H9 (cell line): Measurements from ENCODE around the gene MEP1A. TPM values are rescaled to one million over a fixed set of nuclear protein-coding genes. Genes with fewer than 3 reads are reported as not detected.

Experiments used
- DNase-seq: peaks from one replicate; pipeline ENCODE4 v3.0.0-alpha.2; 2017
- H2AFZ ChIP-seq: one replicate; pipeline ENCODE4 v1.6.1; 2013; ENCODE audit warnings: mild to moderate bottlenecking, low read length, control low read depth, moderate library complexity
- H2AK5ac ChIP-seq: 2 replicates; pipeline ENCODE4 v1.6.1; 2013; ENCODE audit warnings: low read length, control low read depth, mixed read lengths; ENCODE audit not compliant: insufficient read length
- H2BK120ac ChIP-seq: one replicate; pipeline ENCODE4 v1.6.1; 2013; ENCODE audit warnings: low read depth, mild to moderate bottlenecking, low read length, control low read depth, inconsistent platforms; ENCODE audit not compliant: poor library complexity, severe bottlenecking
- H2BK12ac ChIP-seq: 2 replicates; pipeline ENCODE4 v1.6.1; 2013; ENCODE audit warnings: low read length, control low read depth, mixed read lengths, low read depth; ENCODE audit not compliant: insufficient read length
- H2BK15ac ChIP-seq: 2 replicates; pipeline ENCODE4 v1.6.1; 2013; ENCODE audit warnings: low read depth, low read length, control low read depth
- H2BK20ac ChIP-seq: one replicate; pipeline ENCODE4 v1.6.1; 2013; ENCODE audit warnings: low read depth, mild to moderate bottlenecking, low read length, control low read depth, inconsistent platforms; ENCODE audit not compliant: poor library complexity, severe bottlenecking
- H2BK5ac ChIP-seq: 2 replicates; pipeline ENCODE4 v1.6.1; 2013; ENCODE audit warnings: low read length, control low read depth, mixed read lengths; ENCODE audit not compliant: insufficient read length
- H3K14ac ChIP-seq: 2 replicates; pipeline ENCODE4 v1.6.1; 2013; ENCODE audit warnings: low read length, control low read depth; ENCODE audit not compliant: insufficient read depth
- H3K18ac ChIP-seq: 2 replicates; pipeline ENCODE4 v1.6.1; 2013; ENCODE audit warnings: low read depth, mild to moderate bottlenecking, mixed read lengths, low read length, control low read depth; ENCODE audit not compliant: insufficient read length
- H3K23ac ChIP-seq: 2 replicates; pipeline ENCODE4 v1.6.1; 2013; ENCODE audit warnings: low read length, control low read depth, mixed read lengths, low read depth; ENCODE audit not compliant: insufficient read length
- H3K23me2 ChIP-seq: 2 replicates; pipeline ENCODE4 v1.6.1; 2013; ENCODE audit warnings: low read depth, mild to moderate bottlenecking, mixed read lengths, low read length, control low read depth; ENCODE audit not compliant: insufficient read length, poor library complexity, severe bottlenecking
- H3K27ac ChIP-seq: 2 replicates; pipeline ENCODE4 v1.5.1; 2013; ENCODE audit warnings: low read length, control low read depth, mixed read lengths, low read depth; ENCODE audit not compliant: insufficient read length
- H3K27me3 ChIP-seq: 2 replicates; pipeline ENCODE4 v1.6.1; 2013; ENCODE audit warnings: low read length, control low read depth, inconsistent platforms; ENCODE audit not compliant: insufficient read depth
- H3K4ac ChIP-seq: 2 replicates; pipeline ENCODE4 v1.6.1; 2013; ENCODE audit warnings: low read depth, mild to moderate bottlenecking, control low read depth, inconsistent platforms, low read length, moderate library complexity
- H3K4me1 ChIP-seq: 2 replicates; pipeline ENCODE4 v1.6.1; 2013; ENCODE audit warnings: low read length, control low read depth, inconsistent platforms; ENCODE audit not compliant: insufficient read depth
- H3K4me2 ChIP-seq: 2 replicates; pipeline ENCODE4 v1.6.1; 2013; ENCODE audit warnings: low read length, control low read depth, mixed read lengths; ENCODE audit not compliant: insufficient read length, insufficient read depth
- H3K56ac ChIP-seq: 2 replicates; pipeline ENCODE4 v1.6.1; 2013; ENCODE audit warnings: low read depth, mild to moderate bottlenecking, mixed read lengths, low read length, control low read depth; ENCODE audit not compliant: insufficient read length
- H3K79me1 ChIP-seq: 2 replicates; pipeline ENCODE4 v1.6.1; 2013; ENCODE audit warnings: low read depth, mild to moderate bottlenecking, moderate library complexity, low read length, control low read depth, inconsistent platforms; ENCODE audit not compliant: insufficient read depth, poor library complexity, severe bottlenecking
- H3K79me2 ChIP-seq: 2 replicates; pipeline ENCODE4 v1.6.1; 2013; ENCODE audit warnings: low read length, control low read depth, inconsistent platforms; ENCODE audit not compliant: insufficient read depth
- H3K9ac ChIP-seq: 2 replicates; pipeline ENCODE4 v1.6.1; 2013; ENCODE audit warnings: low read length, control low read depth, mixed read lengths; ENCODE audit not compliant: insufficient read length; ENCODE audit errors: extremely low read depth
- H3K9me3 ChIP-seq: one replicate; pipeline ENCODE4 v1.6.1; 2013; ENCODE audit warnings: low read depth, low read length, inconsistent platforms; ENCODE audit not compliant: control insufficient read depth
- H3T11ph ChIP-seq: one replicate; pipeline ENCODE4 v1.6.1; 2013; ENCODE audit warnings: mild to moderate bottlenecking, low read length, control low read depth, inconsistent platforms
- H4K20me1 ChIP-seq: one replicate; pipeline ENCODE4 v1.6.1; 2013; ENCODE audit not compliant: control insufficient read depth, insufficient read length, insufficient read depth
- H4K5ac ChIP-seq: 2 replicates; pipeline ENCODE4 v1.6.1; 2013; ENCODE audit warnings: low read depth, mild to moderate bottlenecking, mixed read lengths, low read length, control low read depth; ENCODE audit not compliant: insufficient read length
- H4K8ac ChIP-seq: replicated peaks from 2 replicates; pipeline ENCODE4 v1.6.1; 2013; ENCODE audit warnings: low read length, control low read depth, mixed read lengths, low read depth; ENCODE audit not compliant: insufficient read length
- H4K91ac ChIP-seq: 2 replicates; pipeline ENCODE4 v1.6.1; 2013; ENCODE audit warnings: low read depth, mild to moderate bottlenecking, moderate library complexity, mixed read lengths, low read length, control low read depth; ENCODE audit not compliant: insufficient read length
- H3K27ac Mint-ChIP-seq, 3 experiments: 2 replicates in 2 of 3; 3 replicates in 1 of 3; pipeline ENCODE4 v1.8.0; 2020 to 2021; ENCODE audit warnings: mixed read lengths in 3 of 3, mild to moderate bottlenecking in 1 of 3, moderate library complexity in 1 of 3
- H3K27me3 Mint-ChIP-seq: 2 replicates; pipeline ENCODE4 v1.8.0; 2021; ENCODE audit warnings: low read depth, mild to moderate bottlenecking, moderate library complexity, mixed read lengths
- H3K36me3 Mint-ChIP-seq, 3 experiments: 2 replicates in 2 of 3; 3 replicates in 1 of 3; pipeline ENCODE4 v1.8.0; 2020 to 2021; ENCODE audit warnings: low read depth in 3 of 3, mixed read lengths in 3 of 3; ENCODE audit not compliant: insufficient read depth in 1 of 3
- H3K4me1 Mint-ChIP-seq, 2 experiments: 2 replicates each; pipeline ENCODE4 v1.8.0; 2020; ENCODE audit warnings: mixed read lengths in 2 of 2
- H3K4me3 Mint-ChIP-seq, 2 experiments: 2 replicates in 1 of 2; 3 replicates in 1 of 2; pipeline ENCODE4 v1.8.0; 2020 to 2021; ENCODE audit warnings: mild to moderate bottlenecking in 2 of 2, mixed read lengths in 2 of 2, moderate library complexity in 1 of 2
- H3K9me3 Mint-ChIP-seq, 2 experiments: 2 replicates in 1 of 2; 3 replicates in 1 of 2; pipeline ENCODE4 v1.8.0; 2020; ENCODE audit warnings: mild to moderate bottlenecking in 2 of 2, mixed read lengths in 2 of 2, moderate library complexity in 1 of 2
- whole genome bisulfite sequencing: extraction: QIAGEN DNeasy Blood & Tissue Kit; methylation state at CpG from one replicate; pipeline ENCODE4 v1.1.7; 2013; ENCODE audit warnings: missing lambda C conversion rate, low lambda C conversion rate, mixed read lengths; ENCODE audit not compliant: insufficient read length; ENCODE audit errors: extremely low coverage; 5-methylcytosine and 5-hydroxymethylcytosine counted together
- total RNA-seq: library from RNA; stranded (reverse); gene quantifications from 2 replicates; pipeline ENCODE4 v1.2.1, GENCODE V29; 2021
- TF ChIP-seq, protein P1 (sequence below): fragments of 200-600 bp; sonication (generic); conservative IDR thresholded peaks from 3 replicates; pipeline ENCODE4 v1.8.0; 2021; ENCODE audit warnings: antibody characterized with exemption, mild to moderate bottlenecking

The MEP1A gene
- total RNA-seq, 1 experiment from 2014 or later = not detected

DNA sequence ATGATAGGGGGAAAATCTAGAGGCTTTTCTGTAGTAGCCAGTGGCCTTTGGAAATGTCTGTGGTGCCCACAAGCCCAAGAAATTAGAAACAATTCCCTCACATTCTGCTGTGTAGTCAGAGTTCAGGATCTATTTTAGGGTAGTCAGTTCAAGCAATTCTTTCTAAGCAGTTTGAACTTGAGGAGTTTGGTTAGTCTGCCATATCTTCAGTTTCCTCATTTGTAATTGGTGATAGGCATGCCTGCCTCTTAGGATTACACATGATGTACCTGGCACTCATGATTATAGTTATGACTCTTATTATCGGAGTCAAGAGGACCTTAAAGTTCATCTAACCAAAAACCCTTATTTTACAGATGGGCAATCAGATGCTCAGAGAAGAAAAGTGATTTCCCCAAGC lies 21.2 kb upstream of the MEP1A start:
- Histone ChIP-seq H3K4me2 (no peak overlapping the region), H4K8ac (no peak overlapping the region), H3K27ac (no peak overlapping the region), H3K27me3 (no peaks in the 10 kb centered on the region), H2AFZ (no peak overlapping the region), H2BK12ac (no peak overlapping the region), H3K23ac (no peak overlapping the region), H3T11ph (no peak overlapping the region), H3K4ac (no peak overlapping the region), H3K9me3 (no peaks in the 10 kb centered on the region), H3K9ac (no peak overlapping the region), H2BK5ac (no peak overlapping the region), H3K18ac (no peak overlapping the region), H4K91ac (no peak overlapping the region), H3K23me2 (no peaks in the 10 kb centered on the region), H3K79me1 (no peaks in the 10 kb centered on the region), H2AK5ac (no peak overlapping the region), H3K56ac (no peak overlapping the region), H2BK20ac (no peak overlapping the region), H4K20me1 (no peaks in the 10 kb centered on the region), H2BK120ac (no peak overlapping the region), H4K5ac (no peak overlapping the region), H2BK15ac (no peak overlapping the region), H3K79me2 (no peaks in the 10 kb centered on the region), H3K14ac (no peak overlapping the region), H3K4me1 (no peaks in the 10 kb centered on the region)
- Mint-ChIP-seq H3K9me3 (no peaks in the 10 kb centered on the region; a peak in 1 of 5 replicates), H3K4me1 (no peaks in the 10 kb centered on the region; a peak in 2 of 4 replicates), H3K4me3 (no peak overlapping the region), H3K36me3 (0 out of 7 replicates have a peak, but pooled peaks cover 0 to 4% (median 0%) of the 10 kb centered on the region in 3 experiments), H3K27me3 (peaks cover 5% of the 10 kb centered on the region), H3K27ac (no peak overlapping the region)
- no CpG with 5 or more reads among the region's 1 CpG for WGBS
- DNase-seq = no peak
- TF ChIP-seq, protein P1, sequence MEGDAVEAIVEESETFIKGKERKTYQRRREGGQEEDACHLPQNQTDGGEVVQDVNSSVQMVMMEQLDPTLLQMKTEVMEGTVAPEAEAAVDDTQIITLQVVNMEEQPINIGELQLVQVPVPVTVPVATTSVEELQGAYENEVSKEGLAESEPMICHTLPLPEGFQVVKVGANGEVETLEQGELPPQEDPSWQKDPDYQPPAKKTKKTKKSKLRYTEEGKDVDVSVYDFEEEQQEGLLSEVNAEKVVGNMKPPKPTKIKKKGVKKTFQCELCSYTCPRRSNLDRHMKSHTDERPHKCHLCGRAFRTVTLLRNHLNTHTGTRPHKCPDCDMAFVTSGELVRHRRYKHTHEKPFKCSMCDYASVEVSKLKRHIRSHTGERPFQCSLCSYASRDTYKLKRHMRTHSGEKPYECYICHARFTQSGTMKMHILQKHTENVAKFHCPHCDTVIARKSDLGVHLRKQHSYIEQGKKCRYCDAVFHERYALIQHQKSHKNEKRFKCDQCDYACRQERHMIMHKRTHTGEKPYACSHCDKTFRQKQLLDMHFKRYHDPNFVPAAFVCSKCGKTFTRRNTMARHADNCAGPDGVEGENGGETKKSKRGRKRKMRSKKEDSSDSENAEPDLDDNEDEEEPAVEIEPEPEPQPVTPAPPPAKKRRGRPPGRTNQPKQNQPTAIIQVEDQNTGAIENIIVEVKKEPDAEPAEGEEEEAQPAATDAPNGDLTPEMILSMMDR = no peak
